ENCODE data around the gene MOSPD3.

- TF ChIP-seq JUN (IDR thresholded peaks at IDR 0.05; ENCODE audit: borderline replicate concordance, insufficient read depth, insufficient read length, low read depth), result no peak
- TF ChIP-seq POLR2A (IDR thresholded peaks at IDR 0.05; ENCODE audit: low read depth, low read length), result no peak
- TF ChIP-seq CTCF (IDR thresholded peaks at IDR 0.05; ENCODE audit: extremely low read depth in 1 of 2, insufficient read depth in 1 of 2, low read depth in 1 of 2, low read length in 2 of 2), result no peak
- TF ChIP-seq POLR2AphosphoS5 (IDR thresholded peaks at IDR 0.05; ENCODE audit: insufficient read depth, low read depth, low read length), result no peak
- no peak for TF ChIP-seq EZH2 (IDR thresholded peaks at IDR 0.05; ENCODE audit: borderline replicate concordance, low read depth, low read length, severe bottlenecking)
Observed at GRCh38 chr7:100649826-100650565, 37.7 kb downstream of the MOSPD3 start.

Measured in endothelial cell of umbilical vein (primary cell).